Lung (tissue), 12 donors: ENCODE measurements around the gene OAF. TPM values are rescaled to one million over a fixed set of nuclear protein-coding genes. Genes with fewer than 3 reads are reported as not detected.

ENCODE experiments used
- ATAC-seq: fragments of 200-7000 bp; cut with Tn5 transposase; one replicate; pipeline ENCODE4 v1.9.1; 2020; ENCODE audit warnings: moderate number of reproducible peaks; ENCODE audit not compliant: insufficient read depth, low FRiP score
- DNase-seq, 3 donors: peaks; one replicate each; pipeline ENCODE4 v3.0.0-alpha.2; 2013 to 2017
- H3K27ac ChIP-seq, 2 donors: one replicate each; pipeline ENCODE4 v1.5.1; 2013; ENCODE audit warnings: mild to moderate bottlenecking in 2 of 2, moderate library complexity in 2 of 2, control low read depth in 1 of 2, inconsistent platforms in 1 of 2, low read depth in 1 of 2, low read length in 1 of 2
- H3K27me3 ChIP-seq, 3 donors: one replicate each; pipeline ENCODE4 v1.5.1; 2013; ENCODE audit warnings: low read length in 2 of 3; ENCODE audit not compliant: control insufficient read depth in 3 of 3, insufficient read depth in 3 of 3
- H3K36me3 ChIP-seq, 4 donors: one replicate each; pipeline ENCODE4 v1.5.1; 2013; ENCODE audit warnings: low read length in 4 of 4, mild to moderate bottlenecking in 1 of 4, moderate library complexity in 1 of 4; ENCODE audit not compliant: control insufficient read depth in 4 of 4, insufficient read depth in 4 of 4
- H3K4me1 ChIP-seq, 5 donors: one replicate each; pipeline ENCODE4 v1.5.1; 2013; ENCODE audit warnings: low read length in 5 of 5, mild to moderate bottlenecking in 2 of 5, moderate library complexity in 1 of 5; ENCODE audit not compliant: control insufficient read depth in 5 of 5, insufficient read depth in 5 of 5
- H3K4me3 ChIP-seq: one replicate; pipeline ENCODE4 v1.5.1; 2013; ENCODE audit warnings: mild to moderate bottlenecking, control low read depth, moderate library complexity
- H3K9ac ChIP-seq, 2 donors: one replicate each; pipeline ENCODE4 v1.5.1; 2013; ENCODE audit warnings: low read length in 2 of 2, control low read depth in 1 of 2; ENCODE audit not compliant: insufficient read depth in 1 of 2
- H3K9me3 ChIP-seq, 4 donors: one replicate each; pipeline ENCODE4 v1.5.1; 2013; ENCODE audit warnings: low read length in 3 of 4, mild to moderate bottlenecking in 1 of 4, moderate library complexity in 1 of 4; ENCODE audit not compliant: control insufficient read depth in 4 of 4, insufficient read depth in 3 of 4
- WGBS, 2 donors: extraction: QIAGEN DNeasy Blood & Tissue Kit; methylation state at CpG; one replicate each; pipeline ENCODE4 v1.1.7; 2013; 5-methylcytosine and 5-hydroxymethylcytosine counted together
- polyA plus RNA-seq, 2 donors: library from polyadenylated mRNA; stranded (reverse); fragments of 200-250 nt; gene quantifications; one replicate each; pipeline ENCODE4 v1.2.1, GENCODE V29; 2013
- total RNA-seq, 2 donors: library from RNA; depleted of rRNA in 1 of 2; stranded (reverse); fragments of >200 nt in 1 of 2; gene quantifications; one replicate each; pipeline ENCODE4 v1.2.1, GENCODE V29; 2014 to 2021
- TF ChIP-seq, protein P1 (sequence below): IDR thresholded peaks from 2 replicates; pipeline ENCODE4 v1.5.1; 2012; ENCODE audit warnings: mild to moderate bottlenecking; ENCODE audit errors: control extremely low read depth, extremely low read depth
- donor health status: control.
- donor health status: control.
- donor health status: Bipolar disorder and iron deficiency.
- donor health status: healthy.
- donor health status: DM: yes; HTN: yes; CAD: no.

The OAF gene
- total and polyA plus RNA-seq, 4 donors = 7.7 to 27.4 (median 12.0) TPM

DNA sequence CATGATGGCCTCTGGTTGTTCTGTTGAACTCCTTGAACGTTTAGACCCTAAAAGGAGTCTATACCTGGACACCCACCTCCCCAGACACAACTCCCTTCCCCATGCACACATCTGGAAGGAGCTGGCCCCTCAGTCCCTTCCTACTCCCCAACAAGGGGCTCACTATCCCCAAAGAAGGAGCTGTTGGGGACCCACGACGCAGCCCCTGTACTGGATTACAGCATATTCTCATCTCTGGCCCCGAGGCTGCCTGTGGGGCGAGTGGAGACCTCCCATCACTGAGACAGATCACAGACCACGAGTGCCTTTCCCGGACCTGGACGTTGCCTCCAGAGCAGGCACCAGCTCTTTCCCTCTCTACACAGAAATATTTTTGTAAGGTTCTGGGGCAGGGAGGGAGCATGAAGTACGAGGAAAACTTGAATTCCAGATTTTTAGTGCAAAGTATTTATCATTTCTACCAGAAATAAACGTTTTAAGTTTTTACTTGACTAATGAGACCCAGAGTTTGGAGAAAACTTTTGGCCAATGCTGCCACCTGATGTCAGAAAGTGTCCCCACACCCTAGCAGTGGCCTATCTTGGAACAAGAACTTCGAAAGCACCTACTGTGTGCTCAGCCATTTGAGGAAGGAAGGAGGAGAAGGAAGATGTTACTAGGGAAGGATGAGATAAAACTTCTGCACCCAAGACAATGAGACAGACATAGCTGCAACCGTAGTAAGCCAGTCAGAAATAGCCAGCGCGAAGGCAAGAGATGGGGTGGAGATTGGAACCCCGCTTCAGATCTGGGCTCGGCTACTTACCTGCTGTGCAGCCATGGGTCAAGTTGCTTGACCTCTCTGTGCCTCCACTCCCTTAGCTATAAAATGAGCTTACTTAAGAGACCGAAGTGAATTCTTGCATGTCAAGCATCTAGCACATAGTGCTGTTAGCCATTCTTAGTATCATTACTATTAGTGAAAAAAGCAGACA is 18.9 kb downstream of the OAF start:
- Histone ChIP-seq H3K27me3 (peaks cover 0 to 9% (median 0%) of the 10 kb centered on the region in 3 donors), H3K9me3 (no peaks in the 10 kb centered on the region), H3K9ac (no peak overlapping the region), H3K27ac (no peak overlapping the region), H3K4me3 (no peak overlapping the region), H3K36me3 (peaks cover 0 to 4% (median 0%) of the 10 kb centered on the region in 4 donors), H3K4me1 (peaks cover 0 to 16% (median 6%) of the 10 kb centered on the region in 5 donors)
- WGBS, 2 donors = 64 to 69% methylated on average over 17 of the region's 17 CpGs
- peak in 2 of 3 donors; percentile 44 to 55 for DNase-seq
- TF ChIP-seq, protein P1, sequence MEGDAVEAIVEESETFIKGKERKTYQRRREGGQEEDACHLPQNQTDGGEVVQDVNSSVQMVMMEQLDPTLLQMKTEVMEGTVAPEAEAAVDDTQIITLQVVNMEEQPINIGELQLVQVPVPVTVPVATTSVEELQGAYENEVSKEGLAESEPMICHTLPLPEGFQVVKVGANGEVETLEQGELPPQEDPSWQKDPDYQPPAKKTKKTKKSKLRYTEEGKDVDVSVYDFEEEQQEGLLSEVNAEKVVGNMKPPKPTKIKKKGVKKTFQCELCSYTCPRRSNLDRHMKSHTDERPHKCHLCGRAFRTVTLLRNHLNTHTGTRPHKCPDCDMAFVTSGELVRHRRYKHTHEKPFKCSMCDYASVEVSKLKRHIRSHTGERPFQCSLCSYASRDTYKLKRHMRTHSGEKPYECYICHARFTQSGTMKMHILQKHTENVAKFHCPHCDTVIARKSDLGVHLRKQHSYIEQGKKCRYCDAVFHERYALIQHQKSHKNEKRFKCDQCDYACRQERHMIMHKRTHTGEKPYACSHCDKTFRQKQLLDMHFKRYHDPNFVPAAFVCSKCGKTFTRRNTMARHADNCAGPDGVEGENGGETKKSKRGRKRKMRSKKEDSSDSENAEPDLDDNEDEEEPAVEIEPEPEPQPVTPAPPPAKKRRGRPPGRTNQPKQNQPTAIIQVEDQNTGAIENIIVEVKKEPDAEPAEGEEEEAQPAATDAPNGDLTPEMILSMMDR = peak; percentile 33
- no peak for ATAC-seq

DNA sequence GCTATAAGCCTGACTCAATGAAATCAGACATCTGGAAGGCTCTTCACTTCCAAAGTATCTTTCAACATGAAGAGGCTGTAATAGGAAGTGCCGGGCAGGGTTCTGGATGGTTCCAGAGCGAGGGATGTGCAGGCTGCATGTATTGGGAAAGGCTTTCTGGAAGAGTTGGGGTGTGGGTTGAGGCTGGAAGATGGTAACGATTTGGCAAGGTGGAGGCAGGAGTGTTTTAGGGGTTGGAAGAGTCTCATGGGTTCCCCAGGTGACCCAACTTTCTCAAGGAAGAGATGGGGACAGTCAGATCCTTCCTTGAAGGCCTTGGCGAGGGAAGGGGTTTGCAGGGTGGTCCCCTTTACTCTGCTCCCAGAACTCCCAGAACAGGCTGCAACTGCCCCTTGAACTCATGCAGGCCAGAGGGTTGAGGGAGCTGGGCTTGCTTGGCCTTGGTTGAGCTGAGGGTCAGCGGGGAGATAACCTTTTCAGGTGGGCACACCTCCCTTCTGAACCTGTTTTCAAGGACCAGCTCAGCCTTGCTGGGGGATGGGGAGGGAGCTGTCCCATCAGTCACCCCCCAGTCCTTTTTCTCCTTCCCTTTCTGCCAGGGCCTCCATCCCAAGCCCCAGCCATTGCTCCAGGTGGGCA is 19.7 kb downstream of the OAF start:
- no peaks in the 10 kb centered on the region for H3K9me3 ChIP-seq
- TF ChIP-seq, protein P1 = no peak
- 87 to 90% methylated on average over 5 of the region's 5 CpGs for WGBS, 2 donors
- H3K4me3 ChIP-seq = no peak overlapping the region
- ATAC-seq (no peak), DNase-seq (no peak)
- H3K27ac ChIP-seq = no peak overlapping the region
- peaks cover 0 to 4% (median 0%) of the 10 kb centered on the region in 4 donors for H3K36me3 ChIP-seq
- no peak overlapping the region for H3K9ac ChIP-seq
- peaks cover 0 to 8% (median 3%) of the 10 kb centered on the region in 5 donors for H3K4me1 ChIP-seq
- peaks cover 0 to 9% (median 0%) of the 10 kb centered on the region in 3 donors for H3K27me3 ChIP-seq

DNA sequence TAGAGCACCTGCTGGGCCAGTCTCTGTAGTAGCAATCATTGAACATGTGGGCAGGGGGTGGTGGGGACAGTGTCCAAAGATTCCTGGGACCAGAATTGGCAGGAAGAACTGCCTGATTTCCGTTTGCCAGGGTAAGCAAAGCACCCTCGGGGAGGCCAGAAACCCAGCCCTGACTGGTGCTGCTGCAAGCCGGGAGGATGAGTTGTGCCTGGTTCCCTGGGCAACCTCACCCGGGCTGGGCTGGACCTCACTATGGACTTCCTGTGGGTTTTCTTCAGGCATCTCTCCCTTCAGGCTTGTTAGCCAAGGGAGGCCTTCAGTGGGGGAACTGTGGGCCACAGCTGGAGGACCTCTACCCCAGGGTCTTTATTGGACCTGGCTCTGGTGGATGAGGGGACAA is 21.1 kb downstream of the OAF start:
- 51 to 82% methylated on average over 4 of the region's 4 CpGs for WGBS, 2 donors
- TF ChIP-seq, protein P1 = no peak

More for the DNA sequence above, 21.1 kb downstream of the OAF start:
- no peak overlapping the region for H3K4me3 ChIP-seq
- H3K27ac ChIP-seq = no peak overlapping the region
- no peak overlapping the region for H3K9ac ChIP-seq
- DNase-seq (no peak), ATAC-seq (no peak)
- H3K4me1 ChIP-seq = no peaks in the 10 kb centered on the region
- peaks cover 0 to 10% (median 0%) of the 10 kb centered on the region in 3 donors for H3K27me3 ChIP-seq
- H3K9me3 ChIP-seq = no peaks in the 10 kb centered on the region
- peaks cover 0 to 4% (median 0%) of the 10 kb centered on the region in 4 donors for H3K36me3 ChIP-seq
